HepG2 (cell line): ENCODE results near the gene CLDN14. TPM values are rescaled to one million over a fixed set of nuclear protein-coding genes. Genes with fewer than 3 reads are reported as not detected.

Experiments used
- ATAC-seq: fragments of 200-7000 bp; cut with Tn5 transposase; 3 replicates; pipeline ENCODE4 v1.9.1; 2020; ENCODE audit warnings: mild to moderate bottlenecking, moderate library complexity
- BruUV-seq: library from RNA; stranded (reverse); fragments of 400-500 nt; replicated peaks from 2 replicates; lab custom pipeline; 2021; lab: Mats Ljungman, UMichigan
- CTCF ChIA-PET: fragments of 300-600 bp; formaldehyde crosslinking; extraction: SDS; loops from one replicate; lab custom pipeline; 2021; ENCODE audit warnings: low total read pairs, inconsistent platforms, low intra/inter-chr PET ratio; lab: Yijun Ruan, JAX
- POLR2A ChIA-PET: fragments of 350-600 bp; sonication (Branson Sonifier 250); formaldehyde crosslinking; loops from one replicate; lab custom pipeline; 2020; ENCODE audit warnings: antibody characterized with exemption, inconsistent platforms; lab: Yijun Ruan, JAX
- DNase-seq: peaks from one replicate; pipeline ENCODE4 v3.0.0-alpha.2; 2015; ENCODE audit warnings: low spot score
- FAIRE-seq: peaks from 3 replicates; lab custom pipeline; 2011; peaks lifted over from hg19 to GRCh38; lab: Jason Lieb, UNC
- H2AFZ ChIP-seq: one replicate; pipeline ENCODE4 v1.6.1; 2011; ENCODE audit warnings: low read length, inconsistent platforms
- H3K27ac ChIP-seq: fragments of 300-600 bp; 3 replicates; pipeline ENCODE4 v1.8.0; 2011; ENCODE audit warnings: mixed run types, mild to moderate bottlenecking, mixed read lengths, low read length, inconsistent platforms; ENCODE audit not compliant: insufficient read depth; ENCODE audit errors: extremely low read length
- H3K27me3 ChIP-seq, 2 experiments: fragments of 200-600 bp in 1 of 2; 2 replicates in 1 of 2; 3 replicates in 1 of 2; pipeline versions ENCODE4 v1.6.0 to v1.8.0; 2011; ENCODE audit warnings: low read length in 2 of 2, mild to moderate bottlenecking in 2 of 2, moderate library complexity in 2 of 2, inconsistent platforms in 1 of 2; ENCODE audit not compliant: insufficient read depth in 2 of 2, control insufficient read depth in 1 of 2
- H3K36me3 ChIP-seq, 2 experiments: fragments of 200-600 bp in 1 of 2; replicated peaks in 1 of 2; 2 replicates in 1 of 2; 3 replicates in 1 of 2; pipeline versions ENCODE4 v1.5.1 to v1.8.0; 2011; ENCODE audit warnings: low read length in 2 of 2, inconsistent platforms in 1 of 2; ENCODE audit not compliant: insufficient read depth in 2 of 2, control insufficient read depth in 1 of 2
- H3K4me1 ChIP-seq: 2 replicates; pipeline ENCODE4 v1.5.1; 2012; ENCODE audit warnings: low read length, inconsistent platforms; ENCODE audit not compliant: insufficient read depth
- H3K4me2 ChIP-seq: 2 replicates; pipeline ENCODE4 v1.6.0; 2011; ENCODE audit warnings: low read depth, low read length, inconsistent platforms
- H3K4me3 ChIP-seq, 3 experiments: fragments of 200-600 bp in 1 of 3; sonication (generic), shearing (Covaris generic) in 1 of 3; replicated peaks in 1 of 3; 2 replicates each; pipeline ENCODE4 v1.5.1; 2011 to 2016; ENCODE audit warnings: low read length in 3 of 3, inconsistent platforms in 2 of 3, low read depth in 2 of 3, mild to moderate bottlenecking in 2 of 3, control low read depth in 1 of 3, mixed read lengths in 1 of 3; ENCODE audit not compliant: insufficient read depth in 1 of 3
- H3K79me2 ChIP-seq: one replicate; pipeline ENCODE4 v1.6.1; 2011; ENCODE audit warnings: low read length, inconsistent platforms; ENCODE audit not compliant: insufficient read depth
- H3K9ac ChIP-seq: 2 replicates; pipeline ENCODE4 v1.6.0; 2011; ENCODE audit warnings: mild to moderate bottlenecking, low read depth, low read length, inconsistent platforms; ENCODE audit not compliant: insufficient read depth
- H3K9me3 ChIP-seq: 2 replicates; pipeline ENCODE4 v1.5.1; 2012; ENCODE audit warnings: mild to moderate bottlenecking, low read length
- H4K20me1 ChIP-seq: 2 replicates; pipeline ENCODE4 v1.6.0; 2011; ENCODE audit warnings: inconsistent platforms, mild to moderate bottlenecking, low read length, moderate library complexity; ENCODE audit not compliant: insufficient read depth
- GMEB2 ChIP-seq: IDR thresholded peaks from 2 replicates; pipeline ENCODE4 v1.6.1; 2016; ENCODE audit warnings: missing biosample characterization, missing genetic modification reagents, low read depth
- RBFOX2 ChIP-seq: fragments of 200-400 bp; formaldehyde crosslinking; IDR thresholded peaks from 2 replicates; pipeline ENCODE4 v1.6.1; 2017; ENCODE audit warnings: low read depth, mild to moderate bottlenecking, low read length
- TEAD3 ChIP-seq: optimal IDR thresholded peaks from 2 replicates; pipeline ENCODE3; 2016; ENCODE audit warnings: borderline replicate concordance
- TRIM22 ChIP-seq: fragments of 450-650 bp; IDR thresholded peaks from 2 replicates; pipeline ENCODE4 v1.6.1; 2017
- TSC22D2 ChIP-seq: sonication (generic); formaldehyde crosslinking; IDR thresholded peaks from 2 replicates; pipeline ENCODE4 v1.5.1; 2020; ENCODE audit warnings: missing genetic modification reagents, mild to moderate bottlenecking, borderline replicate concordance
- USF2 ChIP-seq, 2 experiments: sonication (generic) in 1 of 2; formaldehyde crosslinking in 1 of 2; IDR thresholded peaks; 2 replicates each; pipeline versions ENCODE4 v1.5.1 to v1.6.1; 2011 to 2020; ENCODE audit warnings: borderline replicate concordance in 1 of 2, low read depth in 1 of 2, low read length in 1 of 2, mild to moderate bottlenecking in 1 of 2, missing genetic modification reagents in 1 of 2, moderate library complexity in 1 of 2
- ZNF720 ChIP-seq: sonication (generic); formaldehyde crosslinking; IDR thresholded peaks from 2 replicates; pipeline ENCODE4 v1.4.0; 2020; ENCODE audit warnings: missing genetic modification reagents
- WGBS: methylation state at CpG from one replicate; pipeline ENCODE4 v1.1.6; 2017; ENCODE audit warnings: low lambda C conversion rate; 5-methylcytosine and 5-hydroxymethylcytosine counted together
- in situ Hi-C: cut with HindIII; loops from 2 replicates; pipeline ENCODE4 v1.10.0; 2017; ENCODE audit warnings: low pct_unique_long_range_greater_than_20kb; ENCODE audit not compliant: extremely low pct_ligation_motif_present
- intact Hi-C: fragments of 100-400 bp; cut with micrococcal nuclease; formaldehyde crosslinking; loops from one replicate; pipeline ENCODE4 v1.10.0; 2022; ENCODE audit not compliant: unreplicated experiment
- polyA plus RNA-seq, 8 experiments: library from polyadenylated mRNA; depleted of rRNA in 3 of 8; stranded (reverse) in 7 of 8; unstranded in 1 of 8; fragments of >200 nt; fragmentation: Illumina TruSeq in 4 of 8; extraction: Trizol in 4 of 8; gene quantifications; 2 replicates each; pipeline versions ENCODE4 v1.2.1 to v1.2.3, GENCODE V29; 2011 to 2016; ENCODE audit warnings: low read depth in 4 of 8, missing spikeins in 1 of 8, mixed read lengths in 1 of 8; ENCODE audit not compliant: insufficient read depth in 1 of 8
- total RNA-seq, 5 experiments: library from RNA; depleted of rRNA; stranded (reverse); fragments of >200 nt; fragmentation: Illumina TruSeq; extraction: Trizol; gene quantifications; 2 replicates each; pipeline ENCODE4 v1.2.3, GENCODE V29; 2016; ENCODE audit warnings: low read depth in 1 of 5
- TF ChIP-seq, protein P1 (sequence below): sonication (generic); formaldehyde crosslinking; IDR thresholded peaks from 2 replicates; pipeline ENCODE4 v1.4.0; 2020; ENCODE audit warnings: mild to moderate bottlenecking, missing genetic modification reagents

Gene CLDN14
- total and polyA plus RNA-seq, 2 of the 13 experiments (the other 11 are each of a cell fraction or from before 2014, with no cell fraction given), result 1.1 to 1.4 TPM

- H4K20me1 ChIP-seq, result no peaks in the 10 kb centered on the region
- DNase-seq, result no peak
- H3K27ac ChIP-seq, result no peak overlapping the region
- no peak overlapping the region for H3K9ac ChIP-seq
- no peak overlapping the region for H2AFZ ChIP-seq
- H3K4me3 ChIP-seq, result no peak overlapping the region
- FAIRE-seq, result no peak
- H3K9me3 ChIP-seq, result no peaks in the 10 kb centered on the region
- ATAC-seq, result no peak
- CTCF ChIA-PET, result no interaction called here
- intact Hi-C loops (no loop called here), in situ Hi-C loops (no loop called here)
- no peaks in the 10 kb centered on the region for H3K27me3 ChIP-seq
- no peaks in the 10 kb centered on the region for H3K36me3 ChIP-seq
- no peaks in the 10 kb centered on the region for H3K79me2 ChIP-seq
- POLR2A ChIA-PET, result interaction anchor here (2.4 kb wide), 1 partner anchor 50 kb away, joined by 15 read pairs; the partner anchor contains the start of gene CLDN14
- H3K4me2 ChIP-seq, result no peak overlapping the region
- WGBS, result 77% methylated on average over 12 of the region's 12 CpGs
- peaks cover 25% of the 10 kb centered on the region for H3K4me1 ChIP-seq
- BruUV-seq, result no TSS peak
- no peak for TF ChIP-seq TEAD3 (CRISPR knock-in tag)
- TF ChIP-seq TSC22D2 (CRISPR knock-in tag), result no peak
- TF ChIP-seq USF2 (IDR thresholded peaks at IDR 0.05; ENCODE audit: low read depth, low read length), result no peak
- TF ChIP-seq USF2 (CRISPR knock-in tag; IDR thresholded peaks at IDR 0.05; ENCODE audit: borderline replicate concordance), result no peak
- TF ChIP-seq, protein P1, sequence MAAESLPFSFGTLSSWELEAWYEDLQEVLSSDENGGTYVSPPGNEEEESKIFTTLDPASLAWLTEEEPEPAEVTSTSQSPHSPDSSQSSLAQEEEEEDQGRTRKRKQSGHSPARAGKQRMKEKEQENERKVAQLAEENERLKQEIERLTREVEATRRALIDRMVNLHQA (CRISPR knock-in tag), result no peak
- TF ChIP-seq GMEB2 (CRISPR knock-in tag), result no peak
- TF ChIP-seq RBFOX2, result no peak
- no peak for TF ChIP-seq TRIM22
- TF ChIP-seq ZNF720, result no peak
Observed at GRCh38 chr21:36428761-36429432, 51.0 kb downstream of the CLDN14 start.
